ENCODE data around the gene ADGRD1. TPM values are rescaled to one million over a fixed set of nuclear protein-coding genes. Genes with fewer than 3 reads are reported as not detected.
A peak's percentile ranks its signal among the peaks of the same experiment; 100 is the strongest.

ADGRD1 gene
- total RNA-seq, 4 donors from 2014 or later: 28.2 to 52.4 (median 41.8) TPM

- 88% methylated on average over 11 of the region's 11 CpGs for WGBS
Observed at GRCh38 chr12:131129839-131130238, 176.1 kb downstream of the ADGRD1 start.

GRCh38 chr12:131130311-131130911, 176.7 kb downstream of the ADGRD1 start:
- intact Hi-C loops (cut with DNase I): no loop called here
- peaks cover 0 to 14% (median 10%) of the 10 kb centered on the region in 4 donors for H3K36me3 ChIP-seq

More at GRCh38 chr12:131129839-131130238, 176.1 kb downstream of the ADGRD1 start:
- intact Hi-C loops (cut with DNase I): no loop called here
- Histone ChIP-seq H3K9me3 (no peaks in the 10 kb centered on the region), H3K27me3 (no peaks in the 10 kb centered on the region), H3K4me3 (no peak overlapping the region), H3K27ac (replicated peaks in 1 of 4) (no peak overlapping the region), H3K36me3 (peaks cover 0 to 9% (median 5%) of the 10 kb centered on the region in 4 donors), H3K4me1 (peaks cover 7 to 25% (median 19%) of the 10 kb centered on the region in 4 donors)
- TF ChIP-seq POLR2A (IDR thresholded peaks at IDR 0.05; ENCODE audit: low read depth): no peak
- TF ChIP-seq CTCF (IDR thresholded peaks at IDR 0.05): no peak
- no peak for TF ChIP-seq EP300 (IDR thresholded peaks at IDR 0.05)
- no peak for TF ChIP-seq POLR2AphosphoS5 (IDR thresholded peaks at IDR 0.05)
- DNase-seq (ENCODE audit: extremely low spot score): no peak

GRCh38 chr12:131131077-131131807, 177.5 kb downstream of the ADGRD1 start:
- Histone ChIP-seq H3K36me3 (peaks cover 0 to 23% (median 18%) of the 10 kb centered on the region in 4 donors), H3K27me3 (no peaks in the 10 kb centered on the region), H3K4me1 (peaks cover 7 to 25% (median 19%) of the 10 kb centered on the region in 4 donors), H3K4me3 (no peak overlapping the region), H3K9me3 (no peaks in the 10 kb centered on the region), H3K27ac (replicated peaks in 1 of 4) (peak overlapping the region in 3 of 4 donors; percentile 19 to 49 (median 45))
- intact Hi-C loops (cut with DNase I): no loop called here
- TF ChIP-seq EP300 (IDR thresholded peaks at IDR 0.05) (no peak), POLR2A (IDR thresholded peaks at IDR 0.05; ENCODE audit: low read depth) (no peak), POLR2AphosphoS5 (IDR thresholded peaks at IDR 0.05) (no peak), CTCF (IDR thresholded peaks at IDR 0.05) (no peak)
- no peak for DNase-seq (ENCODE audit: extremely low spot score)
- 96% methylated on average over 8 of the region's 20 CpGs for WGBS

More at GRCh38 chr12:131130311-131130911, 176.7 kb downstream of the ADGRD1 start:
- H3K27me3 ChIP-seq: no peaks in the 10 kb centered on the region
- no peak overlapping the region for H3K27ac ChIP-seq (replicated peaks in 1 of 4)
- peaks cover 7 to 25% (median 19%) of the 10 kb centered on the region in 4 donors for H3K4me1 ChIP-seq
- H3K4me3 ChIP-seq: no peak overlapping the region
- H3K9me3 ChIP-seq: no peaks in the 10 kb centered on the region
- 94% methylated on average over 24 of the region's 30 CpGs for WGBS
- no peak for DNase-seq (ENCODE audit: extremely low spot score)
- TF ChIP-seq EP300 (IDR thresholded peaks at IDR 0.05): no peak
- no peak for TF ChIP-seq CTCF (IDR thresholded peaks at IDR 0.05)

GRCh38 chr12:131131808-131132117, 178.1 kb downstream of the ADGRD1 start:
- WGBS: 73% methylated on average over 3 of the region's 10 CpGs
- Histone ChIP-seq H3K27me3 (no peaks in the 10 kb centered on the region), H3K36me3 (peaks cover 0 to 28% (median 22%) of the 10 kb centered on the region in 4 donors), H3K4me3 (no peak overlapping the region), H3K9me3 (no peaks in the 10 kb centered on the region), H3K27ac (replicated peaks in 1 of 4) (peak overlapping the region; percentile 19 to 59 (median 47)), H3K4me1 (peaks cover 7 to 25% (median 19%) of the 10 kb centered on the region in 4 donors)
- TF ChIP-seq POLR2A (IDR thresholded peaks at IDR 0.05; ENCODE audit: low read depth) (no peak), EP300 (IDR thresholded peaks at IDR 0.05) (no peak), POLR2AphosphoS5 (IDR thresholded peaks at IDR 0.05) (no peak), CTCF (IDR thresholded peaks at IDR 0.05) (no peak)
- no peak for DNase-seq (ENCODE audit: extremely low spot score)
- intact Hi-C loops (cut with DNase I): loop anchor here (2.0 kb wide), 1 partner anchor 215 kb away; no protein-coding TSS in a partner anchor

Measured in esophagus muscularis mucosa (tissue), 4 donors.